Measurements from ENCODE around the gene PAK6. TPM values are rescaled to one million over a fixed set of nuclear protein-coding genes. Genes with fewer than 3 reads are reported as not detected.

The PAK6 gene
- total and polyA plus RNA-seq, 2 experiments from 2014 or later = 2.6 to 2.7 TPM

GRCh38 chr15:40310001-40310959 is 71.4 kb downstream of the PAK6 start:
- peak; percentile 63 for DNase-seq (ENCODE audit: low spot score)
- no peaks in the 10 kb centered on the region for H3K79me2 ChIP-seq
- no peaks in the 10 kb centered on the region for H3K9me2 ChIP-seq (replicated peaks; ENCODE audit: insufficient read depth)
- WGBS (ENCODE audit: low lambda C conversion rate, missing lambda C conversion rate) = 17% methylated on average over 4 of the region's 4 CpGs
- peaks cover 13% of the 10 kb centered on the region for H3K4me1 ChIP-seq (ENCODE audit: insufficient read depth)
- no peaks in the 10 kb centered on the region for H3K9me3 ChIP-seq (ENCODE audit: low read depth)
- H3K4me2 ChIP-seq = no peak overlapping the region
- H3K36me3 ChIP-seq (replicated peaks; ENCODE audit: insufficient read depth, low read depth) = no peaks in the 10 kb centered on the region
- H3K4me3 ChIP-seq = no peak overlapping the region
- no peak overlapping the region for H3K27ac ChIP-seq
- H2AFZ ChIP-seq = no peak overlapping the region
- H4K20me1 ChIP-seq (ENCODE audit: insufficient read depth, poor library complexity, severe bottlenecking) = no peaks in the 10 kb centered on the region
- peaks cover 10% of the 10 kb centered on the region for H3K27me3 ChIP-seq
- TF ChIP-seq EZH2phosphoT487 (IDR thresholded peaks at IDR 0.05; ENCODE audit: low read depth, severe bottlenecking, unreplicated experiment) (no peak), CTCF (IDR thresholded peaks at IDR 0.05; ENCODE audit: poor library complexity) (peak; percentile 72)

GRCh38 chr15:40310993-40311392 is 72.1 kb downstream of the PAK6 start:
- Histone ChIP-seq H3K9me3 (ENCODE audit: low read depth) (no peaks in the 10 kb centered on the region), H3K27ac (no peak overlapping the region), H3K9me2 (replicated peaks; ENCODE audit: insufficient read depth) (no peaks in the 10 kb centered on the region), H4K20me1 (ENCODE audit: insufficient read depth, poor library complexity, severe bottlenecking) (no peaks in the 10 kb centered on the region), H3K27me3 (peaks cover 10% of the 10 kb centered on the region), H2AFZ (no peak overlapping the region), H3K4me1 (ENCODE audit: insufficient read depth) (peaks cover 13% of the 10 kb centered on the region), H3K79me2 (no peaks in the 10 kb centered on the region), H3K4me2 (no peak overlapping the region), H3K4me3 (no peak overlapping the region), H3K36me3 (replicated peaks; ENCODE audit: insufficient read depth, low read depth) (no peaks in the 10 kb centered on the region)
- DNase-seq (ENCODE audit: low spot score) = no peak
- TF ChIP-seq CTCF (IDR thresholded peaks at IDR 0.05; ENCODE audit: poor library complexity) (no peak), EZH2phosphoT487 (IDR thresholded peaks at IDR 0.05; ENCODE audit: low read depth, severe bottlenecking, unreplicated experiment) (no peak), EZH2 (IDR thresholded peaks at IDR 0.05; ENCODE audit: borderline replicate concordance) (no peak)
- 66% methylated on average over 3 of the region's 3 CpGs for WGBS (ENCODE audit: low lambda C conversion rate, missing lambda C conversion rate)

GRCh38 chr15:40312370-40313158 is 73.7 kb downstream of the PAK6 start:
- no peak for TF ChIP-seq CTCF (IDR thresholded peaks at IDR 0.05; ENCODE audit: poor library complexity)
- TF ChIP-seq EZH2phosphoT487 (IDR thresholded peaks at IDR 0.05; ENCODE audit: low read depth, severe bottlenecking, unreplicated experiment) = no peak
- no peak for TF ChIP-seq EZH2 (IDR thresholded peaks at IDR 0.05; ENCODE audit: borderline replicate concordance)
- 93% methylated on average over 10 of the region's 10 CpGs for WGBS (ENCODE audit: low lambda C conversion rate, missing lambda C conversion rate)
- peaks cover 10% of the 10 kb centered on the region for H3K27me3 ChIP-seq

More at GRCh38 chr15:40312370-40313158, 73.7 kb downstream of the PAK6 start:
- Histone ChIP-seq H3K36me3 (replicated peaks; ENCODE audit: insufficient read depth, low read depth) (no peaks in the 10 kb centered on the region), H4K20me1 (ENCODE audit: insufficient read depth, poor library complexity, severe bottlenecking) (no peaks in the 10 kb centered on the region), H3K4me1 (ENCODE audit: insufficient read depth) (peaks cover 6% of the 10 kb centered on the region), H3K4me2 (no peak overlapping the region), H3K9me2 (replicated peaks; ENCODE audit: insufficient read depth) (no peaks in the 10 kb centered on the region), H3K27ac (no peak overlapping the region), H2AFZ (no peak overlapping the region), H3K4me3 (no peak overlapping the region), H3K9me3 (ENCODE audit: low read depth) (no peaks in the 10 kb centered on the region), H3K79me2 (no peaks in the 10 kb centered on the region)
- DNase-seq (ENCODE audit: low spot score) = no peak

All from hepatocyte (in vitro differentiated cells).